CD4-positive, alpha-beta T cell (primary cell): ENCODE data around the gene LCE2C. TPM values are rescaled to one million over a fixed set of nuclear protein-coding genes. Genes with fewer than 3 reads are reported as not detected.
A peak's percentile ranks its signal among the peaks of the same experiment; 100 is the strongest.

Experiments
- ATAC-seq: fragments of 200-7000 bp; cut with Tn5 transposase; one replicate; pipeline ENCODE4 v1.10.0; 2022; ENCODE audit warnings: mild to moderate bottlenecking; ENCODE audit not compliant: poor library complexity
- CTCF ChIA-PET: fragments of 350-600 bp; sonication (Branson Sonifier 250); formaldehyde crosslinking; loops from one replicate; lab custom pipeline; 2021; ENCODE audit warnings: antibody characterized with exemption, inconsistent platforms; lab: Charles Lee
- POLR2A ChIA-PET: fragments of 350-600 bp; sonication (Branson Sonifier 250); formaldehyde crosslinking; loops from one replicate; lab custom pipeline; 2021; ENCODE audit warnings: antibody characterized with exemption, inconsistent platforms; lab: Charles Lee
- DNase-seq, 14 experiments: peaks; one replicate each; pipeline ENCODE4 v3.0.0-alpha.2; 2013 to 2020; ENCODE audit warnings: mixed read lengths in 2 of 14
- H3K27ac ChIP-seq, 2 donors: one replicate each; pipeline versions ENCODE4 v1.5.1 to v1.7.0; 2013; ENCODE audit warnings: low read length in 2 of 2, low read depth in 1 of 2, mild to moderate bottlenecking in 1 of 2
- H3K27me3 ChIP-seq, 2 experiments: 1 replicate in 1 of 2; 2 replicates in 1 of 2; pipeline versions ENCODE4 v1.6.1 to v1.7.0; 2013; ENCODE audit warnings: low read length in 2 of 2, control low read depth in 1 of 2, mild to moderate bottlenecking in 1 of 2, moderate library complexity in 1 of 2; ENCODE audit not compliant: insufficient read depth in 2 of 2, control insufficient read depth in 1 of 2
- H3K36me3 ChIP-seq: one replicate; pipeline ENCODE4 v1.6.1; 2013; ENCODE audit warnings: low read length, control low read depth; ENCODE audit not compliant: insufficient read depth
- H3K4me1 ChIP-seq: one replicate; pipeline ENCODE4 v1.6.1; 2013; ENCODE audit warnings: low read length, control low read depth; ENCODE audit not compliant: insufficient read depth
- H3K4me3 ChIP-seq: one replicate; pipeline ENCODE4 v1.5.1; 2013; ENCODE audit warnings: mild to moderate bottlenecking, low read length, moderate library complexity
- H3K9me3 ChIP-seq, 2 experiments: 1 replicate in 1 of 2; 2 replicates in 1 of 2; pipeline versions ENCODE4 v1.6.1 to v1.7.0; 2013; ENCODE audit warnings: low read length in 2 of 2, mild to moderate bottlenecking in 2 of 2, control low read depth in 1 of 2, moderate library complexity in 1 of 2; ENCODE audit not compliant: control insufficient read depth in 1 of 2, insufficient read depth in 1 of 2
- H3K27ac Mint-ChIP-seq: one replicate; pipeline ENCODE4 v1.8.0; 2020; ENCODE audit warnings: mixed read lengths
- H3K27me3 Mint-ChIP-seq: one replicate; pipeline ENCODE4 v1.8.0; 2021; ENCODE audit warnings: mixed read lengths
- H3K36me3 Mint-ChIP-seq: one replicate; pipeline ENCODE4 v1.8.0; 2021; ENCODE audit warnings: low read depth, mixed read lengths
- H3K4me1 Mint-ChIP-seq: one replicate; pipeline ENCODE4 v1.8.0; 2021; ENCODE audit warnings: low read depth, mixed read lengths
- H3K4me3 Mint-ChIP-seq: one replicate; pipeline ENCODE4 v1.8.0; 2020; ENCODE audit warnings: mild to moderate bottlenecking, mixed read lengths
- H3K9me3 Mint-ChIP-seq: one replicate; pipeline ENCODE4 v1.8.0; 2020; ENCODE audit warnings: mixed read lengths
- CTCF ChIP-seq: fragments of 200-600 bp; IDR thresholded peaks from one replicate; pipeline ENCODE4 v1.8.0; 2022; ENCODE audit warnings: antibody characterized with exemption, mild to moderate bottlenecking
- intact Hi-C, 2 experiments: fragments of 100-400 bp; cut with DNase I in 1 of 2; cut with micrococcal nuclease in 1 of 2; formaldehyde crosslinking; loops; one replicate each; pipeline versions ENCODE4 v1.15.1 to v1.9.0; 2023 to 2025; cut with DNase I, micrococcal nuclease
- total RNA-seq, 174 experiments: library from RNA in 2 of 174; stranded (reverse) in 2 of 174; gene quantifications; one replicate each; pipeline ENCODE4 v1.2.3 and lab custom pipeline; 2021 to 2026

Gene LCE2C
- total RNA-seq, 2 experiments from 2014 or later, result not detected

GRCh38 chr1:152654110-152654509, 21.0 kb upstream of the LCE2C start:
- peak in 10 of 14 experiments; percentile 6 to 63 (median 22) for DNase-seq
- POLR2A ChIA-PET, result no interaction called here
- H3K4me3 Mint-ChIP-seq, result no peak overlapping the region
- Histone ChIP-seq H3K27me3 (peaks cover 7 to 11% of the 10 kb centered on the region in 2 experiments), H3K4me3 (no peak overlapping the region), H3K27ac (no peak overlapping the region), H3K4me1 (no peaks in the 10 kb centered on the region), H3K9me3 (no peaks in the 10 kb centered on the region), H3K36me3 (no peaks in the 10 kb centered on the region)
- peak; percentile 52 for TF ChIP-seq CTCF
- H3K9me3 Mint-ChIP-seq, result no peaks in the 10 kb centered on the region
- CTCF ChIA-PET, result no interaction called here
- H3K4me1 Mint-ChIP-seq, result no peaks in the 10 kb centered on the region
- peaks cover 28% of the 10 kb centered on the region for H3K27me3 Mint-ChIP-seq
- no peak for ATAC-seq
- H3K27ac Mint-ChIP-seq, result no peak overlapping the region
- no peaks in the 10 kb centered on the region for H3K36me3 Mint-ChIP-seq
- intact Hi-C loops, result loop anchor here (5.0 kb wide), 1 partner anchor 623 kb away; no protein-coding TSS in a partner anchor

DNA sequence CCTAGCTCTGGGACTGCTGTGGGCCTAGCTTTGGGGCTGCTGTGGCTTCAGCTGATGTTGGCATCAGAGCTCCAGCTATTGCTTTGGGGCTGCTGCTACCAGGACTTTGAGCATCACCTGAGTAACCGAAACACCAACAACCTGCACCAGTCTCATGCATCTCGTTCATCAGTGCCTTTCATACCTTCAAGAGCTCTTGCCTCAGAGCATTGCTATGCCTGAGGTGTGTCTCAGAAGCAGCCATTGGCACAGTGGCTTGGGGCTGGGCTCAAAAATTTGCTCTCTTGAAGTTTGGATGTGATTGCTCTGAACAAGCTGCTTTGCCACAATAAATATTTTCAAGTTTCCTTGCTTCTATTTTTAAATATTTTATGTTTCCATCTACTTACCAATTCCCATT, 18.6 kb upstream of the LCE2C start:
- TF ChIP-seq CTCF, result no peak
- no peak overlapping the region for H3K4me3 ChIP-seq
- Mint-ChIP-seq H3K27ac (no peak overlapping the region), H3K4me1 (no peaks in the 10 kb centered on the region), H3K9me3 (no peaks in the 10 kb centered on the region), H3K36me3 (no peaks in the 10 kb centered on the region), H3K4me3 (no peak overlapping the region), H3K27me3 (peaks cover 13% of the 10 kb centered on the region)
- no peaks in the 10 kb centered on the region for H3K9me3 ChIP-seq
- POLR2A ChIA-PET, result no interaction called here
- H3K27me3 ChIP-seq, result peaks cover 0 to 11% of the 10 kb centered on the region in 2 experiments
- H3K27ac ChIP-seq, result no peak overlapping the region
- no peaks in the 10 kb centered on the region for H3K36me3 ChIP-seq
- intact Hi-C loops, result no loop called here
- ATAC-seq (no peak), DNase-seq (no peak)
- H3K4me1 ChIP-seq, result no peaks in the 10 kb centered on the region
- CTCF ChIA-PET, result no interaction called here

GRCh38 chr1:152657677-152658076, 17.4 kb upstream of the LCE2C start:
- Histone ChIP-seq H3K9me3 (no peaks in the 10 kb centered on the region), H3K4me1 (no peaks in the 10 kb centered on the region), H3K27ac (no peak overlapping the region), H3K4me3 (no peak overlapping the region), H3K36me3 (no peaks in the 10 kb centered on the region), H3K27me3 (peaks cover 1 to 12% of the 10 kb centered on the region in 2 experiments)
- DNase-seq, result no peak
- Mint-ChIP-seq H3K36me3 (no peaks in the 10 kb centered on the region), H3K4me3 (no peak overlapping the region), H3K27me3 (peaks cover 22% of the 10 kb centered on the region), H3K9me3 (no peaks in the 10 kb centered on the region), H3K4me1 (no peaks in the 10 kb centered on the region), H3K27ac (no peak overlapping the region)
- POLR2A ChIA-PET, result no interaction called here
- ATAC-seq, result no peak
- CTCF ChIA-PET, result no interaction called here
- TF ChIP-seq CTCF, result no peak
- intact Hi-C loops, result no loop called here
